HG03175 (cell line): ENCODE measurements around the gene AP1S2.

Source experiments
- ATAC-seq: cut with Tn5 transposase; IDR thresholded peaks from one replicate; pipeline ENCODE4 v1.9.1; 2021; ENCODE audit warnings: mild to moderate bottlenecking, moderate library complexity; ENCODE audit not compliant: unreplicated experiment

AP1S2 gene

DNA sequence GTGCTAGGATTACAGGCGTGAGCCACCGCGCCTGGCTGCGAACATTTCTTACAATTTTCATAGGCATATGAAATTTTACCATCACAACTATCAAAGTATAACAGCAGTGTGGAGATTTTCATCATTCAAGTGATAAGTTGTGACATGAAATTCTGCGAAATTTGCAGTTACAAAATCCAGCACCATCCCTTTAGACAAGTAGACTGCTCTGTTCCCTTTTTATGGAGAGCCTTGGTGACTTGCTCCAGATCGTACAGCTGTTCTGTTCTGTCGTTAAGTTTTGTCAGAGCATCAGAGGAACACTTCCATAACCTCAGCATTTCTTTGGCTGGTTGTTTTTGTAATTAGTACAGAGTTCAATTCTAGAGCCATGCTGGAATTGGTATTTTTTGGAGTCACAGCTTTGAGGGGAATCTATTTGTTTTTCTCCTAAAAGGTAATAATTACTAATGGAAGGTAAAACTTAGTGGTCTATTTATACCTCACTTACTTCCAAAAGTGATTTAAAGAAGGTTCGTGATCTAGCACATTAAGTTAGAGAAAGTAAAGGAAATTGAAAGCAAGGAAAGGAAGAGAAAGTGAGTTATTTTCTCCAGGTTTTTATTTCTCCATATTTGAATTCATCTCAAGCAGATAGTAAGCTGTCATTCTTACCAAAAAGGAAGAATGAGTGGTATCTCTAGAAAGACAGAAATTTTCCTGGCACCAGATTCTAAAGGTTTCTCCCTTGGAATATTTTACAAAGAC lies 42.2 kb downstream of the AP1S2 start:
- no peak for ATAC-seq

DNA sequence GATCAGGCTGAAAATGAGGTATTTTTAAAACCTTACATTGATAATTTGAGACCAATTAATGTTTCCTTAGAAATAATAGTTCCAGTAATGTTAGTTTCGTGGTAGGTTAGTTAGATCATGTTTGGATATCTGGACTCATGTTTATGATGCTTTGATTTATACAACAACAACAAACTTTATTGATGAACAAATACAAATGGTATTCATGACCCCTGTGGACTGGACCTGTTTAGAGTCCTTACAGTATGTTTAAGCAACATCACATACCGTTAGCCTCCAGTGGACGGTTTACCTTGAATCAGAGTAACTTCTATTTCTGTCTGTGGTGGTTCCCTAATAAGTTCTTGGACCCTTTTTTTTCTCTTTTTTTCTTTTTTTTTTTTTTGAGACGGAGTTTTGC lies 46.4 kb downstream of the AP1S2 start:
- no peak for ATAC-seq

DNA sequence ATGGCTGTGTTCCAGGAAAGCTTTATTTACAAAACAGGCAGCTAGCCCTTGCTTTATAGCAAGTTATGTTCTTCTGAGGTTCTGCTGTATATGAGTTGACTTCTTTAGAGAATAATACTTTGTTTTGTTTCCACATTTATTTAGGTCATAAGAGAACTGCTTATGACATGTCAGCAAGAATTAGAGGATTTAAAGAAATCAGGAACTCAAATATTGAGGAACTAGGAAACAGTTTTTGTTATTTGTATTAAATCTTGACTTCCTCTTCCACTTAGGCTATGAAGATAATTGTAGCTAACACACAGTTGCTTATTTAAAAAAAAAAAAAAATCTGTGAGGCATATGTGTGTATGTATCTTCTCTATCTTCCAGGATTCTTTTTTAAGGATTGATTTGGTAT lies 50.0 kb downstream of the AP1S2 start:
- no peak for ATAC-seq

DNA sequence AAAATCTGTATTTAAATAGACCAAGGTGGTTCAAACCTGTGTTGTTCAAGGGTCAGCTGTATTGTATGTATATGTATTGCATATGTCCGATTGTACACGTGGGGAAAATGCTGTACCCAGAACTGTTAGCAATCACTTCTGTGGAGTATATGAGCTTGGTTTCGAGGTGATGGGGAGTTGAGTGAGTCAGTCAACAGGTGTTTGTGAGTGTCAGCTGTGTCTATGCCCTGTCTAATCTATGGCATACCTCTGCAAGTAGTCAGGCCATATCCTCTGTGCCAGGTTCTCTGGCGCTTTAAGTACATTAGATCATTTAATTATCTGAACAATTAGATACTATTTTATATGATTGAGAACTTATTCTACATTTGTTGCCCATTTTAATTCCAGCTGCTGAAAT lies 56.9 kb downstream of the AP1S2 start:
- ATAC-seq, result no peak

DNA sequence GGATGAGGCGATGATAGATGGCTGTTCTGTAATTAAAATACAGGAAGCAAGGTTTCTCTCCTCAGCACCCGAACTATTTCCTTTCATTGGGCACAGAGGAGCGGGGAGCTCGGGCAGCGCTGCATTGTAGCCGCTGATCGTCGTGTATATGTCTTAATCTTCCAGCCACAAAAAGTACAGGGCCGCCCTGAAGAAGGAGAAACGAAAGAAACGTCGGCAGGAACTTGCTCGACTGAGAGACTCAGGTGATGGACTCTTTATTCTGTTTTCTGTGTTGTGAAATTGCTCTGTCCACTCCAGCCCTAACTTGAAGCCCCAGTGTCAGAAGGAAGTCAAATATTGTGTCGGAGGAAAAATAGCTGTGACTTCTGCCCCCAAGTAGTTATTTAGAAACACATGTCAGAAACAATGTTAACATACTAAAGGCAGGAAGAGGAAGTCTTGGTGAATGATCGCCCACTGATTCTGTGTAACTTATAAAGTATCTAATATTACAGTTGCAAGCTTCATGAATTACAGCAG lies 63.8 kb downstream of the AP1S2 start:
- ATAC-seq, result peak; percentile 29

GRCh38 chrX:15789979-15790768 lies 64.4 kb downstream of the AP1S2 start, which contains the start of gene ZRSR2:
ZRSR2 (plus strand) TSS chrX:15790484; CDS start chrX:15790496, 12 bp downstream.
- ATAC-seq, result peak; percentile 90

- ATAC-seq, result no peak
Observed at GRCh38 chrX:15786915-15787314, 67.7 kb downstream of the AP1S2 start.

- ATAC-seq, result no peak
Observed at GRCh38 chrX:15785176-15785750, 69.3 kb downstream of the AP1S2 start.

- peak; percentile 86 for ATAC-seq
Observed at GRCh38 chrX:15781961-15782699, 72.5 kb downstream of the AP1S2 start.
